Kidney (tissue), 14 donors: ENCODE measurements around the gene WWOX. TPM values are rescaled to one million over a fixed set of nuclear protein-coding genes. Genes with fewer than 3 reads are reported as not detected.

ENCODE experiments used
- DNase-seq, 5 donors: peaks; one replicate each; pipeline ENCODE4 v3.0.0-alpha.2; 2013 to 2020
- FAIRE-seq: peaks from 2 replicates; lab custom pipeline; 2012; peaks lifted over from hg19 to GRCh38; lab: Jason Lieb, UNC
- H3K27ac ChIP-seq, 2 donors: one replicate each; pipeline ENCODE4 v1.7.0; 2013; ENCODE audit warnings: low read depth in 2 of 2, low read length in 2 of 2, inconsistent platforms in 1 of 2
- H3K27me3 ChIP-seq: one replicate; pipeline ENCODE4 v1.7.1; 2013; ENCODE audit warnings: low read length, inconsistent platforms; ENCODE audit not compliant: control insufficient read depth, insufficient read depth
- H3K36me3 ChIP-seq, 3 donors: one replicate each; pipeline versions ENCODE4 v1.7.0 to v1.7.1; 2013; ENCODE audit warnings: low read length in 3 of 3, control low read depth in 1 of 3, inconsistent platforms in 1 of 3; ENCODE audit not compliant: insufficient read depth in 3 of 3, control insufficient read depth in 2 of 3
- H3K4me1 ChIP-seq, 3 donors: one replicate each; pipeline versions ENCODE4 v1.7.0 to v1.7.1; 2013; ENCODE audit warnings: low read length in 3 of 3, inconsistent platforms in 1 of 3, low read depth in 1 of 3; ENCODE audit not compliant: control insufficient read depth in 2 of 3, insufficient read depth in 2 of 3
- H3K4me3 ChIP-seq, 3 donors: one replicate each; pipeline versions ENCODE4 v1.7.0 to v1.8.1; 2013; ENCODE audit warnings: low read length in 3 of 3, control low read depth in 1 of 3, inconsistent platforms in 1 of 3
- H3K9ac ChIP-seq, 3 donors: one replicate each; pipeline versions ENCODE4 v1.7.0 to v1.7.1; 2013; ENCODE audit warnings: low read length in 3 of 3, control low read depth in 1 of 3, inconsistent platforms in 1 of 3
- H3K9me3 ChIP-seq, 3 donors: one replicate each; pipeline versions ENCODE4 v1.7.0 to v1.7.1; 2013; ENCODE audit warnings: low read length in 3 of 3, control low read depth in 1 of 3, inconsistent platforms in 1 of 3; ENCODE audit not compliant: control insufficient read depth in 2 of 3, insufficient read depth in 1 of 3
- CTCF ChIP-seq: IDR thresholded peaks from 3 replicates; pipeline ENCODE4 v1.5.1; 2012; ENCODE audit warnings: mild to moderate bottlenecking, moderate library complexity, borderline replicate concordance; ENCODE audit not compliant: insufficient read depth; ENCODE audit errors: extremely low read depth
- intact Hi-C: fragments of 100-400 bp; cut with DNase I; formaldehyde crosslinking; loops from one replicate; pipeline ENCODE4 v1.11.1; 2022
- polyA plus RNA-seq: library from polyadenylated mRNA; stranded (reverse); fragments of 350-450 nt; fragmentation: Illumina TruSeq; extraction: RNeasy Lipid Tissue Mini Kit (QIAGEN cat#74804); gene quantifications from one replicate; pipeline ENCODE4 v1.2.3, GENCODE V29; 2014; ENCODE audit warnings: low read depth, low replicate concordance; ENCODE audit not compliant: insufficient read depth
- total RNA-seq: library from RNA; stranded (reverse); fragmentation: NEBNext Ultra II Directional; extraction: Animal tissue kit (Norgen Biotek cat#: 25700); gene quantifications from one replicate; pipeline ENCODE4 v1.2.1, GENCODE V29; 2021
- donor health status: control.
- donor health status: control.
- donor health status: control.
- donor health status: control.
- donor health status: control.
- donor health status: DM: yes; HTN: yes; CAD: no.
- donor health status: Normal renal cell carcinoma (clear cell type).

WWOX gene
- total and polyA plus RNA-seq, 2 donors from 2014 or later: 22.5 to 30.3 TPM

- no peaks in the 10 kb centered on the region for H3K9me3 ChIP-seq
- no peaks in the 10 kb centered on the region for H3K27me3 ChIP-seq
- FAIRE-seq: no peak
- no peaks in the 10 kb centered on the region for H3K4me1 ChIP-seq
- no peaks in the 10 kb centered on the region for H3K36me3 ChIP-seq
- no peak for DNase-seq
- TF ChIP-seq CTCF: no peak
- no peak overlapping the region for H3K27ac ChIP-seq
- intact Hi-C loops: no loop called here
- no peak overlapping the region for H3K4me3 ChIP-seq
- H3K9ac ChIP-seq: no peak overlapping the region
Observed at GRCh38 chr16:78445818-78446217, 346.4 kb downstream of the WWOX start.

GRCh38 chr16:78446486-78446885, 347.0 kb downstream of the WWOX start:
- FAIRE-seq (no peak), DNase-seq (no peak)
- no peaks in the 10 kb centered on the region for H3K4me1 ChIP-seq
- intact Hi-C loops: no loop called here
- no peaks in the 10 kb centered on the region for H3K36me3 ChIP-seq
- no peak overlapping the region for H3K4me3 ChIP-seq
- no peaks in the 10 kb centered on the region for H3K9me3 ChIP-seq
- H3K9ac ChIP-seq: no peak overlapping the region
- no peak overlapping the region for H3K27ac ChIP-seq
- no peaks in the 10 kb centered on the region for H3K27me3 ChIP-seq
- no peak for TF ChIP-seq CTCF

- no peaks in the 10 kb centered on the region for H3K27me3 ChIP-seq
- intact Hi-C loops: no loop called here
- H3K9me3 ChIP-seq: no peaks in the 10 kb centered on the region
- FAIRE-seq (no peak), DNase-seq (no peak)
- no peak overlapping the region for H3K27ac ChIP-seq
- no peak for TF ChIP-seq CTCF
- H3K36me3 ChIP-seq: no peaks in the 10 kb centered on the region
- no peak overlapping the region for H3K9ac ChIP-seq
- H3K4me1 ChIP-seq: no peaks in the 10 kb centered on the region
- no peak overlapping the region for H3K4me3 ChIP-seq
Observed at GRCh38 chr16:78446992-78447563, 347.6 kb downstream of the WWOX start.
